Effector CD4-positive, alpha-beta T cell (primary cell): ENCODE data around the gene CADM1.
A peak's percentile ranks its signal among the peaks of the same experiment; 100 is the strongest.

ENCODE experiments used
- DNase-seq: peaks from one replicate; pipeline ENCODE4 v3.0.0-alpha.2; 2020

Gene CADM1

DNA sequence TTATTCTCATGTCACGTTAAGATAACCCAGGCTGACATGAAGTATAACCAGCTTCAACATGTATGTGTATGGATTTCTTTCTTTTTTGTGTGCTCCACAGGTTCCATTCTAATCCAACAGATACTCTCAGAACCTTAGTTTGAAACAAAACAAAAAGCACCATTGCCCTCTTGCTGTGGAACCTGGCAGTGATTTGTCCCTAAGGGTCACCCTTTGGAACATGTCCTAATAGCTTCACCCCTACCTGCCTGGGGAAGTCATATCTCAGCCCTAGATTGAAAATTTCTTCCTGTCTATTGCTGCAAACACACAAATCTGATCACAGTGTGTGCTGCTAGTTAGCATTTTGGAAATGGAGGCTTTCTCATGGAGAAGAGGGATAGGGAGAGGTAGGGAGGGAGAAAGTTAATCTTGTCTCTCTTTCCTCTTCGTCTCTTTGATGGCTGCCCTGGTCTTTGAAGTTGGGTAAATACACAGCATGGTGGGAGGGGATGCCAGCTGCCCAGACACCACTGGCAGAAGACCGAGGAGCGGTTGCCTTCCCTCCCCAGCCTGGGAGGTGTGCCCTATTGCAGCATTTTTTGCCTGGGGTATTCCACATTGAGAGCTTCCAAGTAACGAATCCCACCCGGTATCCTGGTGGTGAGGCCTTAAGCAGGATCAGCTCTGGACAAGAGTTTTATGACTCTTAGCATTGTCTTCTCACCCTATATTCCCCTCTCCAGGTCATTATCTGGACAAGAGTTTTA, 11.6 kb upstream of the CADM1 start:
- no peak for DNase-seq

- DNase-seq, result no peak
Observed at GRCh38 chr11:115506954-115507675, 2.9 kb upstream of the CADM1 start.

DNA sequence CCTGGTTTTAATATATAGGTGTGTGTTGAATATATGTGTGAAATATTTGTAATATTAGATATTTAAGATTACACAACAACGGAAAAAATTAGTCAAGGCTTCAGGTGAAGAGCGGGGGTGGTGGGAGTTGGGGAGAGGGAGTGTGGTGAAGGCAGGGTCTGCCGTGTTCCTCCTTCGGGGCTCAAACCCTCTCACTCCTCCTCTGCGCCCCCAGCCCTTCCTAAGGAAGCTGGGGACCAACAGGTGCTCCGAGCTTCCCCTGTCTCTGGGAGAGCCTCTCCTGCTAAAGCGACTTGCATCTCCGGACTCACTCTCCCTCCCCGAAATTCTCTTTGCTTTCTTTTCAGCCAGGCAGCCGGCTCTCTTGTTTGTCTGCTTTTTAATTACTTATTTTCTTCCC, 960 bp upstream of the CADM1 start:
- DNase-seq, result no peak

DNA sequence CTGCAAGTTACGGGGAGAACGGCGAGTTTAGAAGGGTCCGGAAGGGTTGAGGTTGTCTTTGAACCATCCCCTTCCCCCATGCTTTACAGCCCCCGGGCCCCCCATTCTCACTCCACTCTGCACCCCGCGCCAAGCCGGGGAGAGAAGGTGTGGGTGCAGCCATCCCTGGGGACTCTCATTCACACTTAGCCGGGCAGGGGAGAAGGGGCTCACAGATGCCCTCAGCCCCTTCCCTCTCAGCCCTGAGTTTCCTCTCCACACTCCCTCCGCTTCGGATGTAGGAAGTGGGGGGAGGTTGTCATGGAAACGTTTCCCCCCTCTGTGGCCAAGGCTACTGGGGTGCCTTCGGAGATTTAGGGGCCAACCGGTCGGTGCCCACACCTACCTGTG, 334 bp downstream of the CADM1 start:
- no peak for DNase-seq

DNA sequence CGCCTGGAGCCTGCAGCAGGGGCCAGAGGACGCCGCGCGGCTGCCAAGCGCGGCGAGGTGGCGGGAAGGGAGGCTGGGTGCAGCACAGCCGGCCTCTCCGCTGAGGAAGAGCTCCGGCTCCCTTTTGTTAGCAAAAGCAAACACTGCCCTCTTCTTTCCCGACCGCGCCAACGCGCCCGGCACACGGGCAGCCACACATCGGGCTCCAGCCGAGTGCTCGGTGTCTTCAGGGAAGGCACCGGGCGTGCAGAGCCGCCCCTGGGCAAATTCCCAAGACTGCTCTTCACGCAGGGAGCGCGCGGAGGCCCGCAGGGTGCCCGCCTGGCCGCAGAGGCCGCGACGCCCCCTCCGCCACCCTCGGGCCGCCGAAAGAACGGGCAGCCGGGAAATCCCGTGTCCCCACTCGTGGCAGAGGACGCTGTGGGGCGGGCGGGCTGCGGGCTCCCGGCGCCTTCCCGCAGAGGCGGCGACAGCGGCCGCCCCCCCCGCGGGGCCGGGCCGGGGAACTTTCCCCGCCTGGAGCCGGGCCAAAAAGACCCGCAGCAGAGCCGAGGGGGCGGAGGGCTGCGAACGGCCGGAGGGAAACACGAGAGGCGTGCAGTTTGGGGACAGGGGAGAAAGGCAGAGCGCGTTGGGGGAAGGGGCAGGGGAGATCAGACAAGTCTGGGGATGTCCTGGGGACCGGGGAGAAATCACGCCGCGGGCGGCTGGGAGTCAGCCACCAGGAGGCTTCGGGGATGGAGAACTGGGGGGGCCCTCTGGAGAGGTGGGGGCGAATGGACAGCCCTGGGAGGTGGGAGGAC, 931 bp downstream of the CADM1 start:
- DNase-seq, result peak; percentile 4

DNA sequence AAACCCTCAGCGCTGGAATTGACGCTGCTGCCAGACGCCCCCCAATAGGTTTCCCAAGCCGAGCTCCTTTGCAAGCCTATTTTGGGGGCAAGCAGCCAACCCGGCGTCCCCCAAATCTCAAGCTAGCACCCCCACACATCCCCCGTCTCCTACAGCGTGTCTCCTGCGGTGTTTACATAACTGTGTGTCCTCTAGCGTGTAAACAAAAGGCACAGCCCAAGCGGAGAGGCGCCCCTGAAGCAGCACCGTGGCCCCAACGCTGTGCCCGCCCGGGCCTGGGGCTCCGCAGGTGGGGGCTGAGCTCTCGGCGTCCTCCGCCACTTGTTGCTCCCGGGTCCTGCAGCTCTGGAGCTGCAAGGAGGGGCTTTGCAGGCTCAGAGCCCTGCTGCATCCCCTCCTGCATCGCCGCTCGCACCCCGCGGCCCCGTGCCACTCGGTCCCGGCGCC, 1.6 kb downstream of the CADM1 start:
- DNase-seq, result no peak

DNA sequence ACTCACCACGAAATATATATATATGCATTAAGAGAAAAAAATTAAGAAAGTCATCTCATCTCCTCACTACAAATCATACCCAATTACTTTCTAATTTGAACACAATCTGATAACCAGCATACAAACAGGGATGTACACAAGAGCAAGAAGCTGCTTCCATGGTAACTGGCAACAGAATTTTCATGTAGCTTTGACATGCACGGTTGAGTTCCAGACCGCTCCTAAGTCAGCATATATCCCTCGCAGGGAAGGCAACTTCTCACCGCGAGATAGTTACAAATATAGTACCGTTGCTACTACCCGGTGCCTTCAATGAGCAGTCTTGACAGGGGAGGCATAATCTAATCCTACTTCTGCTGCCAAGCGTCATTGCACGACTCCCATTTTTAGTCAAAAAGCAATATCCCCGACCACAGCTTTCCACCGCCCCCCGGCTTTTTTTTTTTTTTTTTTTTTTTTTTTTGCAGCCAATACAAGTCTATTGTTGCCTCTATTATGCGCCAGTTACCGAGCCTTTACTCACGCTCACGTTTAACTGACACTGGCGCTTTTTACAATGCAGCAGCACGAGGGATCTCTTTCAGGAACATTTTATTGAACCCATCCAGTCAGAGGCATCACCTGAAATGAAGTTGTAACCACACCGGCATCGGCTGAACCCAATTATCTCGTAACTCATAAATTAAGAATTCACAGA, 2.2 kb downstream of the CADM1 start:
- no peak for DNase-seq

DNA sequence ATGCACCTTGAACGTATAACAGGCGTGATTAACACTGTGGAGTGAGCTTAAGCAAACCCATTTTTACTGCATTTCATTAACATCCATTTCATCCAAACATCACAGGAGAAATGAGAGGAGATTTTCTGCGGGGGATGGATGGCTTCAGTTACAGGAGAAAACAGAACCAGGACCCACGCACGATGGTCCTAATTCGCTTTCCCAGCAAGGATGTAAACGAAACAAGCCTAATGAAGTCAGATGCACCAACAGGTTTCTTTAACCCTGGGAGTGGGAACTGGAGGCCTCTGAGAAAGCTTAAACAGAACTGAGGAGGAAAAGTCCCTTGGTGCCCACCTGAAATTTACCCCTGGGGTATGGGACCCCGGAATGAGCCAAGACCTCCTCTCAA, 2.7 kb downstream of the CADM1 start:
- no peak for DNase-seq

- no peak for DNase-seq
Observed at GRCh38 chr11:115500547-115501501, 3.4 kb downstream of the CADM1 start.

GRCh38 chr11:115499891-115500290, 4.3 kb downstream of the CADM1 start:
- no peak for DNase-seq

DNA sequence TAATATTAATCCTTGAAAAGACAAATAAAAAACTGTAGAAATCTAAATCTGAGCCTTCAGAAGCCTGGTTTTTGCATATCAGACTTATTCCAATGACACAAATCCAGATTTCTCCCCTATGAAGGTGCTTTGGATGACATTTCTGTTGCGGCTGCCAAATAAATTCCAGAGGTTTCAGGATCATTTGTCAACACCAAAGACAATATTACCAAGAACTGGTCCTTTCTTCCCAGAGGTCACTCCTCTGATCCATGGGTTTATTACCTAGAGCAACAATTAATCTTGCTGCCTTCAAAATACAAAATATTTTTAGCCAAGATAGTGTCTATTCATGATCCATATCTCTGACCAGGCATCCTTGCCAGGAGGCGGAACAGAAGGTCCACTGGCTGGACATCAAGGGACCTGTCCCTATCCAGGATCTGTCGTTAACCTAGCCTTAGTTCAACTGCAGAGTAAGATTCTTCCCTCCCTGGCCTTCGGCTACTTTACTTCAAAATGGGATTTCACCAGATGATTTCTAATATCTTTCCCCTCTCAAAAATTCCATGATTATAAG, 4.9 kb downstream of the CADM1 start:
- no peak for DNase-seq

GRCh38 chr11:115498354-115498753, 5.9 kb downstream of the CADM1 start:
- DNase-seq, result no peak

GRCh38 chr11:115497303-115497702, 6.9 kb downstream of the CADM1 start:
- DNase-seq, result no peak

GRCh38 chr11:115496892-115497291, 7.3 kb downstream of the CADM1 start:
- no peak for DNase-seq

DNA sequence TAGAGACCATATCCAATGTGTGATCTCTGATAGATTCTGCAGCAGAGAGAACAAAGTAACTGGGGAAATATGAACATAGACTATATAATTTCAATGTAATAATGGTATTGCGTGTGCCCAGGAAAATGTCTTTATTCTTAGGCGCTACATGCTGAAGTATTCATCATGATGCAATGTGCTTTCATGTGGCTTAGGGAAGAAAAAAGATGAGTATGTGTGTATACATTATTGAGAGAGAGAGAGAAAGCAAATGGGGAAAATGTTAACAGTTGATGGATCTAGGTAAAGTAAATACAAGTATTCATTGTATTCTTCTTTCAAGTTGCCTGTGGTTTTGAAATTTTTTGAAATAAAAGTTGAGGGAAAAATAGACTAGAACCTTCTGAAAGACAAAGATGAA, 10.3 kb downstream of the CADM1 start:
- no peak for DNase-seq

GRCh38 chr11:115493488-115493887, 10.7 kb downstream of the CADM1 start:
- DNase-seq, result no peak

GRCh38 chr11:115489466-115489865, 14.7 kb downstream of the CADM1 start:
- no peak for DNase-seq

GRCh38 chr11:115488945-115489344, 15.3 kb downstream of the CADM1 start:
- no peak for DNase-seq

DNA sequence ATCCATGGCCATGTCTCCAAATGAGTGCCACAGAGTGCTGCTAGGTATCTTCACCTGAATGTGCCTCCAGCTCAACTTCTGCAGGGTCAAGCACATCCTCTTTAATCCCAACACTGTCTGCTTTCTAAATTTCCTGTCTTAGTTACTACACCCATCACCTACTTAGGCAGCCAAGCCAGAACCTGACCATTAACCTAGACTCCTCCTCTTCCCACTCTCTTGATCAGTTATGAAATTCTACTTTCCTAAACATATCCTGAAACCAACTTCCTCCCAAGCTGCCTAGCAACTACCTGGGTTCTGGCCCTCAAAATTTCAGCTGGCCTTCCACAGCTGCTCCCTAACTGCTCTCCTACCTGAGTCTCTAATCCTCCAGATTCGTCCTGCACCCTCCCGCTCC, 22.7 kb downstream of the CADM1 start:
- no peak for DNase-seq

GRCh38 chr11:115480611-115481010, 23.6 kb downstream of the CADM1 start:
- DNase-seq, result no peak

GRCh38 chr11:115477410-115477809, 26.8 kb downstream of the CADM1 start:
- no peak for DNase-seq
